Keratinocyte (primary cell): ENCODE data around the gene CHST1.

ENCODE experiments used
- CTCF ChIP-seq, 3 experiments: IDR thresholded peaks in 1 of 3; conservative IDR thresholded peaks in 1 of 3; optimal IDR thresholded peaks in 1 of 3; 2 replicates in 2 of 3; 3 replicates in 1 of 3; pipeline versions ENCODE3 to v1.5.1; 2011; ENCODE audit warnings: low read length in 3 of 3, mild to moderate bottlenecking in 3 of 3, moderate library complexity in 2 of 3, control low read depth in 1 of 3, inconsistent platforms in 1 of 3; ENCODE audit not compliant: insufficient read depth in 2 of 3; ENCODE audit errors: extremely low read depth in 1 of 3
- EZH2 ChIP-seq: IDR thresholded peaks from one replicate; pipeline ENCODE4 v1.6.1; 2012; ENCODE audit warnings: inconsistent platforms, mild to moderate bottlenecking, low read length, moderate library complexity

GRCh38 chr11:45654231-45655011 is 11.0 kb downstream of the CHST1 start:
- TF ChIP-seq CTCF (optimal IDR thresholded peaks at IDR 0.05 in 1 of 3, IDR thresholded peaks at IDR 0.05 in 1 of 3, conservative IDR thresholded peaks at IDR 0.05 in 1 of 3; ENCODE audit: extremely low read depth in 1 of 3, insufficient read depth in 2 of 3, low read length in 3 of 3), result no peak
- no peak for TF ChIP-seq EZH2
